HepG2 (cell line): ENCODE measurements around the gene VMO1. TPM values are rescaled to one million over a fixed set of nuclear protein-coding genes. Genes with fewer than 3 reads are reported as not detected.
A peak's percentile ranks its signal among the peaks of the same experiment; 100 is the strongest.

Experiments used
- ATF7-NPFF ChIP-seq: sonication (generic); formaldehyde crosslinking; IDR thresholded peaks from 2 replicates; pipeline ENCODE4 v1.8.1; 2023; ENCODE audit warnings: mild to moderate bottlenecking, low read depth, missing genetic modification reagents, moderate library complexity
- CHD2 ChIP-seq: IDR thresholded peaks from 2 replicates; pipeline ENCODE4 v1.6.1; 2011; ENCODE audit warnings: low read depth, low read length, improper control_type of control experiment
- DMAP1 ChIP-seq: IDR thresholded peaks from 2 replicates; pipeline ENCODE4 v1.6.1; 2016
- ERF ChIP-seq: IDR thresholded peaks from 2 replicates; pipeline ENCODE4 v1.6.1; 2018; ENCODE audit warnings: missing biosample characterization, missing genetic modification reagents
- HES4 ChIP-seq: sonication (generic); formaldehyde crosslinking; IDR thresholded peaks from 2 replicates; pipeline ENCODE4 v1.9.0; 2021; ENCODE audit warnings: mild to moderate bottlenecking, missing genetic modification reagents, borderline replicate concordance
- HMG20B ChIP-seq: conservative IDR thresholded peaks from 2 replicates; pipeline ENCODE4 v1.6.1; 2016; ENCODE audit warnings: missing genetic modification reagents, missing compliant biosample characterization
- HNF4A ChIP-seq: sonication (generic); formaldehyde crosslinking; IDR thresholded peaks from 2 replicates; pipeline ENCODE4 v1.4.0; 2020; ENCODE audit warnings: missing genetic modification reagents
- MEIS2 ChIP-seq: sonication (generic); formaldehyde crosslinking; IDR thresholded peaks from 2 replicates; pipeline ENCODE4 v1.9.0; 2021; ENCODE audit warnings: mild to moderate bottlenecking, missing genetic modification reagents
- PPARG ChIP-seq: conservative IDR thresholded peaks from 2 replicates; pipeline ENCODE4 v1.6.1; 2016; ENCODE audit warnings: missing biosample characterization, missing genetic modification reagents
- RFX3 ChIP-seq: IDR thresholded peaks from 2 replicates; pipeline ENCODE4 v1.6.1; 2016; ENCODE audit warnings: missing biosample characterization, missing genetic modification reagents
- SP4 ChIP-seq: sonication (generic); formaldehyde crosslinking; IDR thresholded peaks from 2 replicates; pipeline ENCODE4 v1.8.1; 2023; ENCODE audit warnings: mild to moderate bottlenecking, missing genetic modification reagents
- TEAD2 ChIP-seq: sonication (generic); formaldehyde crosslinking; IDR thresholded peaks from 2 replicates; pipeline ENCODE4 v1.9.0; 2021; ENCODE audit warnings: missing genetic modification reagents
- ZFP1 ChIP-seq: IDR thresholded peaks from 2 replicates; pipeline ENCODE4 v1.6.1; 2016
- ZKSCAN8 ChIP-seq: IDR thresholded peaks from 2 replicates; pipeline ENCODE4 v1.6.1; 2016; ENCODE audit warnings: borderline replicate concordance, missing genetic modification reagents, missing compliant biosample characterization
- ZNF460 ChIP-seq: sonication (generic); formaldehyde crosslinking; IDR thresholded peaks from 2 replicates; pipeline ENCODE4 v1.5.1; 2020; ENCODE audit warnings: missing genetic modification reagents, mild to moderate bottlenecking, borderline replicate concordance
- ZNF556 ChIP-seq: sonication (generic); formaldehyde crosslinking; IDR thresholded peaks from 2 replicates; pipeline ENCODE4 v1.4.0; 2020; ENCODE audit warnings: mild to moderate bottlenecking, missing genetic modification reagents, borderline replicate concordance
- ZNF562 ChIP-seq: sonication (generic); formaldehyde crosslinking; IDR thresholded peaks from 2 replicates; pipeline ENCODE4 v1.8.0; 2022; ENCODE audit warnings: missing genetic modification reagents, borderline replicate concordance
- ZNF569 ChIP-seq: sonication (generic); formaldehyde crosslinking; IDR thresholded peaks from 2 replicates; pipeline ENCODE4 v1.5.0; 2020; ENCODE audit warnings: mild to moderate bottlenecking, missing genetic modification reagents, moderate library complexity, borderline replicate concordance
- ZSCAN22 ChIP-seq: sonication (generic); formaldehyde crosslinking; IDR thresholded peaks from 2 replicates; pipeline ENCODE4 v1.4.0; 2020; ENCODE audit warnings: mild to moderate bottlenecking, missing genetic modification reagents
- polyA plus RNA-seq, 8 experiments: library from polyadenylated mRNA; depleted of rRNA in 3 of 8; stranded (reverse) in 7 of 8; unstranded in 1 of 8; fragments of >200 nt; fragmentation: Illumina TruSeq in 4 of 8; extraction: Trizol in 4 of 8; gene quantifications; 2 replicates each; pipeline versions ENCODE4 v1.2.1 to v1.2.3, GENCODE V29; 2011 to 2016; ENCODE audit warnings: low read depth in 4 of 8, missing spikeins in 1 of 8, mixed read lengths in 1 of 8; ENCODE audit not compliant: insufficient read depth in 1 of 8
- total RNA-seq, 5 experiments: library from RNA; depleted of rRNA; stranded (reverse); fragments of >200 nt; fragmentation: Illumina TruSeq; extraction: Trizol; gene quantifications; 2 replicates each; pipeline ENCODE4 v1.2.3, GENCODE V29; 2016; ENCODE audit warnings: low read depth in 1 of 5
- TF ChIP-seq, protein P1 (sequence below): sonication (generic); formaldehyde crosslinking; conservative IDR thresholded peaks from 2 replicates; pipeline ENCODE4 v1.4.0; 2020; ENCODE audit warnings: missing genetic modification reagents
- TF ChIP-seq, protein P2 (sequence below): sonication (generic); formaldehyde crosslinking; IDR thresholded peaks from 2 replicates; pipeline ENCODE4 v1.4.0; 2020; ENCODE audit warnings: missing genetic modification reagents
- TF ChIP-seq, protein P3 (sequence below): sonication (generic); formaldehyde crosslinking; conservative IDR thresholded peaks from 2 replicates; pipeline ENCODE4 v1.8.0; 2022; ENCODE audit warnings: low read depth, missing genetic modification reagents
- TF ChIP-seq, protein P4 (sequence below): sonication (generic); formaldehyde crosslinking; IDR thresholded peaks from 2 replicates; pipeline ENCODE4 v1.8.0; 2022; ENCODE audit warnings: mild to moderate bottlenecking, missing genetic modification reagents, moderate library complexity

The VMO1 gene
- total and polyA plus RNA-seq, 2 of the 13 experiments (the other 11 are each of a cell fraction or from before 2014, with no cell fraction given), result not detected

DNA sequence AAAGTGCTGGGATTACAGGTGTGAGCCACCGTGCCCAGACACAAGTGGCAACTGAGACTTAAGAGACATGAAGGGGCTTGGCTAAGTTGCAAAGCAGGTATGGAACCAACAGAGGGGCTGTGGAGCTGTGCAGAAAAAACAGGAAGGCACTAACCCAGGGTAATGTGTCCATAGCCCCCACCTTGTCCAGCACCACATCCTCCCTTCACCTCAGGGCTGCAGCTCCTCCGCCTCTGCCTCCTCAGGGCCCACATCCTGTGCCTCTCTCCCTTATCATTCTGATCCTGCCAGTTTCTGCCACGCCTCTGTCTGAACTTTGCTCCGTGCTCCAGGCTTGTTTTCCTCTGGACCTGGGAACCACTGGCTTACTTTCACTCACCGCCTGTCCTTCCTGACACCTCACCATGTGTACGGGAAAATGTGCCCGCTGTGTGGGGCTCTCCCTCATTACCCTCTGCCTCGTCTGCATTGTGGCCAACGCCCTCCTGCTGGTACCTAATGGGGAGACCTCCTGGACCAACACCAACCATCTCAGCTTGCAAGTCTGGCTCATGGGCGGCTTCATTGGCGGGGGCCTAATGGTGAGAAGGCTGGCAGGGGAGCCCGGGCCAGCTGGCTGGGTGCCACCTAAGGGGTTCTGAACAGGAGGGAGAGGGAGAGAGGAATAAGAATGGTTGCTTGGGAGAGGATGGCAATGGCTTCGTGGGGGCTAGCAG, 14.5 kb downstream of the VMO1 start, which contains the start of gene TM4SF5 (continued):
- peak; percentile 68; the same call in 1 of the 2 replicates for TF ChIP-seq HES4 (CRISPR knock-in tag)
- 0 out of 2 replicates have a peak, but pooled peaks have one; percentile 13 for TF ChIP-seq TEAD2 (CRISPR knock-in tag)
- TF ChIP-seq, protein P1, sequence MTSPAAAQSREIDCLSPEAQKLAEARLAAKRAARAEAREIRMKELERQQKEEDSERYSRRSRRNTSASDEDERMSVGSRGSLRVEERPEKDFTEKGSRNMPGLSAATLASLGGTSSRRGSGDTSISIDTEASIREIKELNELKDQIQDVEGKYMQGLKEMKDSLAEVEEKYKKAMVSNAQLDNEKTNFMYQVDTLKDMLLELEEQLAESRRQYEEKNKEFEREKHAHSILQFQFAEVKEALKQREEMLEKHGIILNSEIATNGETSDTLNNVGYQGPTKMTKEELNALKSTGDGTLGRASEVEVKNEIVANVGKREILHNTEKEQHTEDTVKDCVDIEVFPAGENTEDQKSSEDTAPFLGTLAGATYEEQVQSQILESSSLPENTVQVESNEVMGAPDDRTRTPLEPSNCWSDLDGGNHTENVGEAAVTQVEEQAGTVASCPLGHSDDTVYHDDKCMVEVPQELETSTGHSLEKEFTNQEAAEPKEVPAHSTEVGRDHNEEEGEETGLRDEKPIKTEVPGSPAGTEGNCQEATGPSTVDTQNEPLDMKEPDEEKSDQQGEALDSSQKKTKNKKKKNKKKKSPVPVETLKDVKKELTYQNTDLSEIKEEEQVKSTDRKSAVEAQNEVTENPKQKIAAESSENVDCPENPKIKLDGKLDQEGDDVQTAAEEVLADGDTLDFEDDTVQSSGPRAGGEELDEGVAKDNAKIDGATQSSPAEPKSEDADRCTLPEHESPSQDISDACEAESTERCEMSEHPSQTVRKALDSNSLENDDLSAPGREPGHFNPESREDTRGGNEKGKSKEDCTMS (CRISPR knock-in tag), result no peak
- peak; percentile 98 for TF ChIP-seq HNF4A (CRISPR knock-in tag)
- peak; percentile 92 for TF ChIP-seq ZNF460 (CRISPR knock-in tag)
- TF ChIP-seq, protein P2, sequence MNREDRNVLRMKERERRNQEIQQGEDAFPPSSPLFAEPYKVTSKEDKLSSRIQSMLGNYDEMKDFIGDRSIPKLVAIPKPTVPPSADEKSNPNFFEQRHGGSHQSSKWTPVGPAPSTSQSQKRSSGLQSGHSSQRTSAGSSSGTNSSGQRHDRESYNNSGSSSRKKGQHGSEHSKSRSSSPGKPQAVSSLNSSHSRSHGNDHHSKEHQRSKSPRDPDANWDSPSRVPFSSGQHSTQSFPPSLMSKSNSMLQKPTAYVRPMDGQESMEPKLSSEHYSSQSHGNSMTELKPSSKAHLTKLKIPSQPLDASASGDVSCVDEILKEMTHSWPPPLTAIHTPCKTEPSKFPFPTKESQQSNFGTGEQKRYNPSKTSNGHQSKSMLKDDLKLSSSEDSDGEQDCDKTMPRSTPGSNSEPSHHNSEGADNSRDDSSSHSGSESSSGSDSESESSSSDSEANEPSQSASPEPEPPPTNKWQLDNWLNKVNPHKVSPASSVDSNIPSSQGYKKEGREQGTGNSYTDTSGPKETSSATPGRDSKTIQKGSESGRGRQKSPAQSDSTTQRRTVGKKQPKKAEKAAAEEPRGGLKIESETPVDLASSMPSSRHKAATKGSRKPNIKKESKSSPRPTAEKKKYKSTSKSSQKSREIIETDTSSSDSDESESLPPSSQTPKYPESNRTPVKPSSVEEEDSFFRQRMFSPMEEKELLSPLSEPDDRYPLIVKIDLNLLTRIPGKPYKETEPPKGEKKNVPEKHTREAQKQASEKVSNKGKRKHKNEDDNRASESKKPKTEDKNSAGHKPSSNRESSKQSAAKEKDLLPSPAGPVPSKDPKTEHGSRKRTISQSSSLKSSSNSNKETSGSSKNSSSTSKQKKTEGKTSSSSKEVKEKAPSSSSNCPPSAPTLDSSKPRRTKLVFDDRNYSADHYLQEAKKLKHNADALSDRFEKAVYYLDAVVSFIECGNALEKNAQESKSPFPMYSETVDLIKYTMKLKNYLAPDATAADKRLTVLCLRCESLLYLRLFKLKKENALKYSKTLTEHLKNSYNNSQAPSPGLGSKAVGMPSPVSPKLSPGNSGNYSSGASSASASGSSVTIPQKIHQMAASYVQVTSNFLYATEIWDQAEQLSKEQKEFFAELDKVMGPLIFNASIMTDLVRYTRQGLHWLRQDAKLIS (CRISPR knock-in tag), result no peak
- TF ChIP-seq ZNF562, result no peak
- peak; percentile 72; the same call in 1 of the 2 replicates for TF ChIP-seq ZNF556
- peak; percentile 55; the same call in 1 of the 2 replicates for TF ChIP-seq PPARG (CRISPR knock-in tag)
- TF ChIP-seq ERF (CRISPR knock-in tag), result peak; percentile 92
- TF ChIP-seq SP4 (CRISPR knock-in tag), result 0 out of 2 replicates have a peak, but pooled peaks have one; percentile 41
- no peak for TF ChIP-seq RFX3 (CRISPR knock-in tag)
- 0 out of 2 replicates have a peak, but pooled peaks have one; percentile 15 for TF ChIP-seq HMG20B (CRISPR knock-in tag)
- no peak for TF ChIP-seq ZNF569 (CRISPR knock-in tag)
- TF ChIP-seq, protein P3, sequence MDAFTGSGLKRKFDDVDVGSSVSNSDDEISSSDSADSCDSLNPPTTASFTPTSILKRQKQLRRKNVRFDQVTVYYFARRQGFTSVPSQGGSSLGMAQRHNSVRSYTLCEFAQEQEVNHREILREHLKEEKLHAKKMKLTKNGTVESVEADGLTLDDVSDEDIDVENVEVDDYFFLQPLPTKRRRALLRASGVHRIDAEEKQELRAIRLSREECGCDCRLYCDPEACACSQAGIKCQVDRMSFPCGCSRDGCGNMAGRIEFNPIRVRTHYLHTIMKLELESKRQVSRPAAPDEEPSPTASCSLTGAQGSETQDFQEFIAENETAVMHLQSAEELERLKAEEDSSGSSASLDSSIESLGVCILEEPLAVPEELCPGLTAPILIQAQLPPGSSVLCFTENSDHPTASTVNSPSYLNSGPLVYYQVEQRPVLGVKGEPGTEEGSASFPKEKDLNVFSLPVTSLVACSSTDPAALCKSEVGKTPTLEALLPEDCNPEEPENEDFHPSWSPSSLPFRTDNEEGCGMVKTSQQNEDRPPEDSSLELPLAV (CRISPR knock-in tag), result no peak
- TF ChIP-seq CHD2, result no peak
- TF ChIP-seq, protein P4, sequence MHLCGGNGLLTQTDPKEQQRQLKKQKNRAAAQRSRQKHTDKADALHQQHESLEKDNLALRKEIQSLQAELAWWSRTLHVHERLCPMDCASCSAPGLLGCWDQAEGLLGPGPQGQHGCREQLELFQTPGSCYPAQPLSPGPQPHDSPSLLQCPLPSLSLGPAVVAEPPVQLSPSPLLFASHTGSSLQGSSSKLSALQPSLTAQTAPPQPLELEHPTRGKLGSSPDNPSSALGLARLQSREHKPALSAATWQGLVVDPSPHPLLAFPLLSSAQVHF (CRISPR knock-in tag), result no peak
- no peak for TF ChIP-seq ZSCAN22 (CRISPR knock-in tag)
- peak; percentile 89 for TF ChIP-seq DMAP1 (CRISPR knock-in tag)
- no peak for TF ChIP-seq ZKSCAN8 (CRISPR knock-in tag)
- peak; percentile 42; the same call in 1 of the 2 replicates for TF ChIP-seq ZFP1 (CRISPR knock-in tag)
- TF ChIP-seq ATF7-NPFF (CRISPR knock-in tag), result no peak; the same call in 1 of the 2 replicates
- TF ChIP-seq MEIS2 (CRISPR knock-in tag), result peak; percentile 90
